Islet precursor cell (in vitro differentiated cells): ENCODE measurements around the gene ANKK1.

Experiments
- DNase-seq: peaks from one replicate; pipeline ENCODE4 v3.0.0-alpha.2; 2018

Gene ANKK1

DNA sequence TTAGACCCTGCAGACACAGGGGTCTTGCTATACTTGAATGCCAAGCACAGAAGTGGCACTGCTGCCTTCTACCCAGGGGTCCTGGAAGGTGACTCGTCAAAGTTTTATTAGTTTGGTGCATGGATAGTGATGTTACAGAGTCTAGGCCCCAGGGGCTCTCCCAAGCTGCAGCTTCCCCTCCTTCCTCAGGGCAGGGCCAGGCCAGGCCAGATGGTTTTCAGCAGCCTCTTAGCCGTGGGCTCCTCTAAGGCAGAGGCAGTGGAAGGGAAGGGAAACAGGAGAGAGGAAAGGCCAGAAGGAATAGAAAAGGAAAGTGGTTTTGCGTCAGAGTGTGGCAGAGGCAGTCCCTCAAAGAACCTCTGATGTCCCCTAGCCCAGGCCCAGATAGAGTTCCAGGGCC is 21.9 kb downstream of the ANKK1 start:
- no peak for DNase-seq

GRCh38 chr11:113410414-113411135 is 23.0 kb downstream of the ANKK1 start:
- DNase-seq, result no peak

DNA sequence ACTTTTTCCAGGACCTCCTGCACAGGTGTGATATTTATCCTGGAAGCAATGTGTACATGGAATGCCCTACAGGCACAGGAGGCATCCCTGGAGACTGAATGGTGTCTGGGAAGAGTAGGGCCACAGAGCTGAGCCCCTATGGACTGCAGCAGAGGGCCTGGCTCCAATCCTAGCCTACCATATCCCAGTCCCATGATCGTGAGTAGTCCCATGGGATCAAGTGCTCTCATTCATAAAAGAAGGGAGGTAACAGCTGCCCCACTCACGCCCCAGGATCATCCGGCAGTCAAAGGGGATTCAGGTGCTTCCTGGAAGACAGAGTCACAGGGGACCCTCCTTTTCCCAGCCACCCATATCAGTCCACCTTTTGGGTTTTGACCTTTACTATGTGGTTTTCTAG is 24.0 kb downstream of the ANKK1 start:
- no peak for DNase-seq

DNA sequence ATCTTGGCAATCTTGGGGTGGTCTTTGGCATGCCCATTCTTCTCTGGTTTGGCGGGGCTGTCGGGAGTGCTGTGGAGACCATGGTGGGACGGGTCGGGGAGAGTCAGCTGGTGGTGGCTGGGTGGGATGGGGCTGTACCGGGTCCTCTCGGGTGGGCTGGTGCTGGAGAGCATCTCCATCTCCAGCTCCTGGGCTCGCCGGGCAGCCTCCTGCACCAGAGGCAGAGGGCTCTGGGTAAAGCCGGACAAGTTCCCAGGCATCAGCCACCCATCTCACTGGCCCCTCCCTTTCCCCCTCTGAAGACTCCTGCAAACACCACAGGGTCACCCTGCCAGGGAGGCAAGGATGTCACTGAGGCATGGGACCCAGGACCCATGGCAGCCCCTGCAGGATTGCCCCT is 25.1 kb downstream of the ANKK1 start:
- no peak for DNase-seq

DNA sequence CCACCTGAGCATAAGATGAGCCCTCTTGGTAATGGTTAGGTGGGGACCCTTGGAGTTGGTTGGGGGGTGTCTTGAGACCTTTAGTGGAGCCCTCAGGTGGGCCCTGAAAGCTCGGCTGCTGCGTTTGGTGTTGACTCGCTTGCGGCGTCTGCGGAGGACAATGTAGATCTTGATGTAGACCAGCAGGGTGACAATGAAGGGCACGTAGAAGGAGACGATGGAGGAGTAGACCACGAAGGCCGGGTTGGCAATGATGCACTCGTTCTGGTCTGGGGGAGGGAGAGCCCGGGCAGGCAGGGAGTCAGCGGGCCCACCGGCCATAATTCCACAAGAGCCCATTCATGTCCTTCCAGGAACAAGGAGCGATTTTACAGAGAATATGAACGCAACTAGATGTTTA is 27.8 kb downstream of the ANKK1 start:
- no peak for DNase-seq

DNA sequence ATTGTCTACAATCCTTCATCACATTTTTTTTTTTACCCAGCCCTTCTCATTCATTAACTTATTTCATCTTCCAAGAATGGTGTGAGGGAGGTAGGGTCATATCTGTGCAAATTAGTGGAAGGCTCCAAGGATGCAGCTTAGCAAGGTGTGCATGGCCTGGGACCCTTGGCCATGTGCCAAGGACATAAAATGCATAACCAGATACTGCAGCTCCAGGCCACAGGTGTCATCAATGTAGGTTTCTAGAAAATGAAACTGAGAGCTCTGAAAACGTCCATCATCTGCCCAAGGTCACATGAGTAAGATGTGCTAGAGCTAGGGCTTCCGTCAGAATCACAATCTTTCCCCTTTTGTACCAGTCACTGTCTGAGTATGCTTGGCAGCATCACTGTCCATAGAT is 29.8 kb downstream of the ANKK1 start:
- no peak for DNase-seq

DNA sequence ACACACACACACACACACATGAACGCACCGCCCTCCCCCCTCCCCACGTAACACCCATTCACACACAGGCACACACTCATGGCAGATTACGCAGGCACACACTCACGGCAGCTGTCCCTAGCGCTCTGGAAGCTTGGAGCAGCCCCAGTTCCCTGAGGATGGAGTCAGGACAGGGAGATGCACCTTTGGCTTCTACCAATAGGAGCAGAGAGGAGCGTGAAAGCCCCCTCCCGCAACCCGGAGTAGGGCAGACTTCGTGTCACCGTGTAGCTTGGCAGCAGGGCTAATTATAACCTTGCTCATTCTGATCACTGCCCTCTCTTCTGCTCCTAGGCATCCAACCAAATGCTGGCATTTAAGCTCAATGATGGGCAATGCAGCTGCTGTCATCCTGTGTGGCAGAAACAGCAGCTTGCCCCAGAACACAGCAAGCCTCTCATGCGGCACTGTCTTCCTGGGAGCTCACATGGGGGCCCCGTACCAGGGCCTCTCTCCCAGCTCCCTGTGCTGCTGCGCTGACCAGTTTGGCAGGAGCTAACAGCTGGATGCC is 31.9 kb downstream of the ANKK1 start:
- no peak for DNase-seq

DNA sequence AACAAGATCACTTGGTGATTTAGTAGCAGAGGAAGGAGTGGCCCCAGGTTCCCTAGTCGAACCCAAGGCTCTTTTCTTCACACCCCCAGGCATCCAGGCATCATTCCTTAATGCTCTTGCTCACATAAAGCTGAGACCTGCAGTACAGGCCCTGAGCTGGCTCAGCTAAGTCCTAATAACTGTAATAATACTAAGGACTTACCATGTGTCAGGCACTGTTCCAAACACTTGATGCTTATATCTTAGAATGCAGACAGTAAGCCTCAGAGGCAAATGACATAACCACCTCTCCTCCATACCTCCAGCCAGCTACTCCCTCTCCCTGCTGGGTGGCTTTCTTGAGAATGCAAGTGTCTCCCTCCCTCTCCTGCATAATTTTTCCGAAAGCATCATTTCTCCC is 33.2 kb downstream of the ANKK1 start:
- DNase-seq, result no peak

- no peak for DNase-seq
Measured at GRCh38 chr11:113426686-113427085, 39.1 kb downstream of the ANKK1 start.

DNA sequence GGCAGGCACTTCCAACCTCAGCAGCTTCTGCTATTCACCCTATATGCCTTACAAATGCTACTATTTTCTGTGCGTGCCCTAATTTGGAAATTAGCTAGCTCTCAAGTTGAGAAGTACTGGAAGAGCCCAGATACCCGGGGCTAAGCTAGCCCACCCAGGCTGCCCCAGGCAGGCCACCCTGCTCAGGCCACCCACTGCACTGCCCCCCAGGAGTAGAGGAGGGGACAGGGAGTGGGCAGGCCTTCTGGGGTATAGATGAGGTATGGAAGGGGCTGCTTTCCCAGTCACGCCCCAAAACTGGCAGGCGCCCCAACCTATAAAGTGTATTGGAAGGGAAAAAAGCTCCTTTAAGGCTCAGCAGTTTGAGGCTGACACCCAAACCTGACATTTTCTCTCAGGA is 44.2 kb downstream of the ANKK1 start:
- no peak for DNase-seq

GRCh38 chr11:113435190-113435968 is 47.8 kb downstream of the ANKK1 start:
- no peak for DNase-seq

DNA sequence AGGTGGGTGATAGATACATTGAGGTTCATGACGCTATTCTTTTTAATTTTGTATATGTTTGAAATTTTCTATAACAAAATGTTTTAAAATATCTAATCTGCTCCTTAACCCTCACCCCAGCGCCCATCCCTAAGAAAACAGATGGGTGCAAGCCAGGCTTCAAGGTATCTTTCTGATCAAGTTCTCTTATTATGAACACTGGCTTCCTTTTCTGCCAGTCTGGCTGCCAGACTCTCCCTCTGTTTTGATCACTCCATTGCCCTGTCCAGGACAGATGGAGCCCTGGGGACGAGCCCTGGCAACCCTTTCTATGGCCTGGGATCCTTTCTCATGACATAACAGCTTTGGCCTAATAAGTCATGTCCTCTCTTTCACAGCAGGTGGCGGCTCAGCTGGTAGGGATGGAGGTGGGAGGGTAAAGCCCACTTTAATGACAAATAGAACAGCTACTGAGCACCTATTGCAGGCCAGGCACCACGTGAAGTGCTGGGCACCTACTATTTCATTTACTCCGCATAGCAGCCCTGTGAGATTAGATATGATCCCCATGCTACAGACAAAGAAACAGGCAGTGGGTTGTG is 49.2 kb downstream of the ANKK1 start:
- no peak for DNase-seq

DNA sequence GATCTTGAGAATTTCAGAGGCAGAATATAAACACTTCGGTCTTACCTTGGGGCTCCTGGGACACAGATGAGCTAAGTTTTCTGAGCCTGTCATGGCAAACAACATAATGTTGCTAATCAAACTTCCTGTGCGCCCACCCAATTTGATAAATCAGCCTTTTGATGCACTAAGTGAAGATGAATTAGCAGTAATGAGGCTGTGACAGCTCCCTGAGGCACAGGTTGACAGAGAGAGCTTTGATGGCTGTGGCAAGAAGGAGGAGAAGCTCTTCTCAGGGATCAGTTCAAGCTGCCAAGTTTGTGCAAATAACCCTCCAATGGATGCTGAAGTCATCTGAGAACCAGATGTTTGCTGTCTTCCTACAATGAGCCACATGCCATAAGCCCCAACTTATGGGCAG is 53.2 kb downstream of the ANKK1 start:
- DNase-seq, result no peak

GRCh38 chr11:113444502-113445123 is 57.0 kb downstream of the ANKK1 start:
- no peak for DNase-seq

DNA sequence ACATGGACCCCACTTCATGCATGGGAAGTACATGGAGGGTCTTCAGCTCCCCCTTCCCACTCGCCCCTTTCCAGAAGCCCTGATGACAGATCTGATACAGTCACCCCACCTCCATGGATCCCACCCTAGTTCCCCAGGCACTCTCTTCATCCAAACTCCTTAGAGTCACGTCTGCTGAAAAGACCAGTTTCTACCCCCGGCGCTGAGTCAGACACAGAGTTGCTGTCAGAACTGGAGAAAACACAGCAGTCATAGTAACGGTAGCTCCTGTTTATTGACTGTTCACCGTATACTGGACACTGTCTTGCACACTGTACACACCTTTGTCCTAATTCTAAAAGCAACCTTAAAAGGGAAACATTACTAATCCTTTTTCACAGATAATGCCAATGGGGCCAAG is 58.5 kb downstream of the ANKK1 start:
- DNase-seq, result peak; percentile 68

GRCh38 chr11:113446938-113447337 is 59.4 kb downstream of the ANKK1 start:
- peak; percentile 92 for DNase-seq

GRCh38 chr11:113447621-113448315 is 60.2 kb downstream of the ANKK1 start:
- DNase-seq, result peak; percentile 93

DNA sequence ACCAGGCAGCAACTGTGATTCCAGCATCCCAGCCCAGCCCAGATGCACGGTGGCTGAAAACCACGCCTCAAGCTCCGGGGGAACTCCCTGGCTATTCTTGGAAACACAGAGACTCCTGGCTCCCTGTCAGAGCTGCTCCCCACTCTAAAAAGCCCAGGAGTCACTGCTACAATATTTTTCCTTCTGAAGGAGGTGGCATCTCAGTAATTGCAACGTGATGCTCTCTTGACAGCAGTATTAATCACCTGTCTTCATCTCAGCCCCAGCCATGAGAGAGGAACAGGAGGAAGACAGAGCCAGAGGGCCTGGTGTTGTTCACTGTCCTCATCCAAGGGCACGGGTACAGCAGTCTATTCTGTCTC is 60.7 kb downstream of the ANKK1 start:
- no peak for DNase-seq

DNA sequence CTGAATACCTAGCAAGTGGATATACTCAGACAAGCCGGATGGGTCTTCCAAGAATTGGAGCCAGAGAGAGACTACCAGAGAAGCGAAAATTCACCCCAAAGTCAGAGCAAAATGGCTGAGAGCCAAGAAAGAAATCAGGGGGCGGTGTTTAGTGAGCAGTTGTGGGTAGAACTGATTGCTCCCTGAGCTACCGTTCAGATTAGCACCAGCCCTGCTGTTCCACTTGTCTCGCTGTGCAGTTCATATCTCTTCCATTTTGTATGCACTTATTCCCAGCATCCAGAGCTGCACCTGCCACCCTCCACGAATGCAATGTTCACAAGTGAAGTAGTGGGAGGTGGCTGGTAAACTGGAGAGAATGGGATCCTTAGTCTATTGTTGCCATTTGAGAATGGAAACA is 62.2 kb downstream of the ANKK1 start:
- DNase-seq, result no peak
